Heart left ventricle (tissue), 16 donors: ENCODE measurements around the gene DES. TPM values are rescaled to one million over a fixed set of nuclear protein-coding genes. Genes with fewer than 3 reads are reported as not detected.
A peak's percentile ranks its signal among the peaks of the same experiment; 100 is the strongest.

Source experiments
- ATAC-seq, 4 donors: fragments of 200-7000 bp; cut with Tn5 transposase; one replicate each; pipeline ENCODE4 v1.9.1; 2020 to 2022; ENCODE audit warnings: moderate library complexity in 4 of 4, mild to moderate bottlenecking in 3 of 4, moderate number of reproducible peaks in 1 of 4
- DNase-seq, 5 donors: peaks; one replicate each; pipeline ENCODE4 v3.0.0-alpha.2; 2020
- H3K27ac ChIP-seq, 12 donors: fragments of 200-600 bp; sonication (generic) in 4 of 12; one replicate each; pipeline versions ENCODE4 v1.5.0 to v1.8.0; 2016 to 2022; ENCODE audit warnings: mild to moderate bottlenecking in 2 of 12
- H3K27me3 ChIP-seq, 9 donors: fragments of 200-600 bp; sonication (generic) in 2 of 9; one replicate each; pipeline versions ENCODE4 v1.5.1 to v1.8.0; 2016 to 2022; ENCODE audit warnings: mild to moderate bottlenecking in 3 of 9
- H3K36me3 ChIP-seq, 9 donors: fragments of 200-600 bp; sonication (generic) in 2 of 9; one replicate each; pipeline versions ENCODE4 v1.5.0 to v1.8.0; 2018 to 2022; ENCODE audit warnings: mild to moderate bottlenecking in 2 of 9
- H3K4me1 ChIP-seq, 12 donors: fragments of 200-600 bp; sonication (generic) in 4 of 12; one replicate each; pipeline versions ENCODE4 v1.5.0 to v1.8.0; 2016 to 2022; ENCODE audit warnings: mild to moderate bottlenecking in 3 of 12
- H3K4me3 ChIP-seq, 12 donors: fragments of 200-600 bp; sonication (generic) in 4 of 12; one replicate each; pipeline versions ENCODE4 v1.5.0 to v1.8.0; 2017 to 2022; ENCODE audit warnings: mild to moderate bottlenecking in 9 of 12, moderate library complexity in 4 of 12
- H3K9me3 ChIP-seq, 12 donors: fragments of 200-600 bp; sonication (generic) in 4 of 12; one replicate each; pipeline versions ENCODE4 v1.5.0 to v1.8.0; 2016 to 2022; ENCODE audit warnings: mild to moderate bottlenecking in 1 of 12
- CTCF ChIP-seq, 12 donors: fragments of 200-600 bp; sonication (generic) in 4 of 12; IDR thresholded peaks; one replicate each; pipeline versions ENCODE4 v1.5.0 to v1.8.0; 2018 to 2022; ENCODE audit warnings: antibody characterized with exemption in 12 of 12, mild to moderate bottlenecking in 5 of 12
- POLR2A ChIP-seq, 2 donors: fragments of 450-650 bp; IDR thresholded peaks; one replicate each; pipeline ENCODE4 v1.6.1; 2017; ENCODE audit warnings: antibody characterized with exemption in 2 of 2, mild to moderate bottlenecking in 2 of 2, moderate library complexity in 2 of 2
- whole genome bisulfite sequencing, 4 donors: extraction: QIAGEN DNeasy Blood & Tissue Kit in 2 of 4; methylation state at CpG; one replicate each; pipeline versions ENCODE4 v1.1.5 to v1.1.7; 2013 to 2018; 5-methylcytosine and 5-hydroxymethylcytosine counted together
- intact Hi-C, 10 donors: fragments of 100-400 bp; cut with DNase I; formaldehyde crosslinking; loops; one replicate each; pipeline versions ENCODE4 v1.11.1 to v1.14.2; 2022
- polyA plus RNA-seq, 2 donors: library from polyadenylated mRNA; stranded (reverse); fragments of 200-250 nt; gene quantifications; one replicate each; pipeline ENCODE4 v1.2.3, GENCODE V29; 2013
- total RNA-seq, 9 donors: library from RNA; depleted of rRNA in 2 of 9; stranded (reverse); fragments of >200 nt in 2 of 9; fragmentation: NEBNext Ultra II Directional in 3 of 9; extraction: Animal tissue kit (Norgen Biotek cat#: 25700) in 3 of 9; gene quantifications; one replicate each; pipeline versions ENCODE4 v1.1.0 to v1.2.4, GENCODE V29; 2016 to 2023
- donor health status: ischemic (EF 13 %, LVEDD 7.1; RV severe dilation, severe dysfunction).
- donor health status: healthy with polysubstance abuse.
- donor health status: DM: no; HTN: yes; CAD: no.
- donor health status: DM: no; HTN: no; CAD: no.
- donor health status: ischemic (EF 25% LVEDD 6.9; RV normal size, moderate dysfunction).
- donor health status: ischemic (EF 25% LVEDD 5.7; RV mildly dilated, moderate dysfunction).
- donor health status: healthy.
- donor health status: DM: yes; HTN: yes; CAD: no.
- donor health status: ischemic (EF 35%, LVEDD 5.7; RV mildly dilated, moderate dysfunction).
- donor health status: nonischemic (EF 11% LVEDD 7.7; RV severe dilation, severe dysfunction).
- donor health status: DM: yes; HTN: yes; CAD: no.
- donor health status: PGD.
- donor health status: ischemic (EF 29% LVEDD 5.4; RV normal size, mild dysfunction).
- donor health status: nonischemic (EF 23%, LVEDD 6.1; RV moderate dilation, normal function).

DES gene
- total and polyA plus RNA-seq, 11 donors, result 9,618 to 28,674 (median 17,979) TPM

GRCh38 chr2:219409619-219410018 is 8.6 kb upstream of the DES start:
- whole genome bisulfite sequencing, 4 donors, result 83 to 91% (median 89%) methylated on average over 5 of the region's 5 CpGs
- TF ChIP-seq POLR2A (IDR thresholded peaks at IDR 0.05) (no peak), CTCF (IDR thresholded peaks at IDR 0.05) (no peak)
- no peak overlapping the region for H3K4me3 ChIP-seq
- ATAC-seq, result no peak
- peaks cover 0 to 14% (median 0%) of the 10 kb centered on the region in 12 donors for H3K9me3 ChIP-seq
- no peaks in the 10 kb centered on the region for H3K27me3 ChIP-seq
- peak overlapping the region in 10 of 12 donors; percentile 13 to 99 (median 93) for H3K27ac ChIP-seq
- H3K4me1 ChIP-seq, result peaks cover 0 to 47% (median 13%) of the 10 kb centered on the region in 12 donors
- H3K36me3 ChIP-seq, result no peaks in the 10 kb centered on the region
- intact Hi-C loops, result loop anchor here in 3 of 10 donors (10.0 kb wide), 3 partner anchors 45 to 215 kb away; partner anchors contain the start of gene SLC4A3 (in 1 of the 3)
- DNase-seq, result no peak

GRCh38 chr2:219410390-219410789 is 7.8 kb upstream of the DES start:
- intact Hi-C loops, result no loop called here
- 76 to 86% (median 79%) methylated on average over 7 to 8 of the region's 8 CpGs for WGBS, 4 donors
- peaks cover 0 to 41% (median 11%) of the 10 kb centered on the region in 12 donors for H3K4me1 ChIP-seq

GRCh38 chr2:219414857-219415256 is 3.3 kb upstream of the DES start:
- H3K4me1 ChIP-seq, result peaks cover 0 to 38% (median 10%) of the 10 kb centered on the region in 12 donors

More at GRCh38 chr2:219410390-219410789, 7.8 kb upstream of the DES start:
- TF ChIP-seq POLR2A (IDR thresholded peaks at IDR 0.05), result no peak
- TF ChIP-seq CTCF (IDR thresholded peaks at IDR 0.05), result no peak
- ATAC-seq (no peak), DNase-seq (no peak)
- H3K36me3 ChIP-seq, result no peaks in the 10 kb centered on the region
- peak overlapping the region in 6 of 12 donors; percentile 10 to 96 (median 92) for H3K27ac ChIP-seq
- H3K27me3 ChIP-seq, result no peaks in the 10 kb centered on the region
- no peak overlapping the region for H3K4me3 ChIP-seq
- peaks cover 0 to 14% (median 0%) of the 10 kb centered on the region in 12 donors for H3K9me3 ChIP-seq

More at GRCh38 chr2:219414857-219415256, 3.3 kb upstream of the DES start:
- Histone ChIP-seq H3K9me3 (peaks cover 0 to 14% (median 0%) of the 10 kb centered on the region in 12 donors), H3K27ac (peak overlapping the region in 11 of 12 donors; percentile 6 to 99 (median 96)), H3K4me3 (no peak overlapping the region), H3K27me3 (peaks cover 0 to 21% (median 13%) of the 10 kb centered on the region in 9 donors), H3K36me3 (peaks cover 0 to under 1% (median 0%) of the 10 kb centered on the region in 9 donors)
- intact Hi-C loops, result no loop called here
- WGBS, 4 donors, result 54 to 59% (median 56%) methylated on average over 4 of the region's 4 CpGs
- no peak for TF ChIP-seq CTCF (IDR thresholded peaks at IDR 0.05)
- TF ChIP-seq POLR2A (IDR thresholded peaks at IDR 0.05), result no peak
- no peak for DNase-seq
- no peak for ATAC-seq
